NCI-H2196 (cell line): ENCODE data around the gene PTDSS2.
"Not testable (repeated sequence)": the region's sequence is repeated elsewhere in the genome, so short reads cannot be mapped to it uniquely, and the experiment has no call there.

Experiments used
- DNase-seq: peaks from one replicate; lab custom pipeline; 2025; ENCODE audit not compliant: unreplicated experiment; lab: John Stamatoyannopoulos, UW

Gene PTDSS2

GRCh38 chr11:449889-450808 is at the start of gene PTDSS2:
TSS of gene PTDSS2 (plus strand) at chr11:450279. CDS start at chr11:450456, 177 bp downstream.
- DNase-seq: peak; percentile 95

- DNase-seq: not testable (repeated sequence)
Measured at GRCh38 chr11:401196-401595, 48.9 kb upstream of the PTDSS2 start.

- DNase-seq: no peak
Measured at GRCh38 chr11:403021-403760, 46.9 kb upstream of the PTDSS2 start.

GRCh38 chr11:403761-404431 is 46.2 kb upstream of the PTDSS2 start:
- no peak for DNase-seq

- DNase-seq: no peak
Measured at GRCh38 chr11:404551-405264, 45.4 kb upstream of the PTDSS2 start.

GRCh38 chr11:405323-405953 is 44.6 kb upstream of the PTDSS2 start:
- no peak for DNase-seq

- no peak for DNase-seq
Measured at GRCh38 chr11:405954-406795, 43.9 kb upstream of the PTDSS2 start.

- peak; percentile 80 for DNase-seq
Measured at GRCh38 chr11:406796-407650, 43.1 kb upstream of the PTDSS2 start.

- no peak for DNase-seq
Measured at GRCh38 chr11:407651-408123, 42.4 kb upstream of the PTDSS2 start.

- no peak for DNase-seq
Measured at GRCh38 chr11:408154-409007, 41.7 kb upstream of the PTDSS2 start.

- no peak for DNase-seq
Measured at GRCh38 chr11:409008-409599, 41.0 kb upstream of the PTDSS2 start.

GRCh38 chr11:409600-410483 is 40.2 kb upstream of the PTDSS2 start:
- no peak for DNase-seq

- not testable (repeated sequence) for DNase-seq
Measured at GRCh38 chr11:410711-411110, 39.4 kb upstream of the PTDSS2 start.

- DNase-seq: not testable (repeated sequence)
Measured at GRCh38 chr11:411520-411919, 38.6 kb upstream of the PTDSS2 start.

- DNase-seq: no peak
Measured at GRCh38 chr11:412641-413119, 37.4 kb upstream of the PTDSS2 start.
